WTC11 (cell line): ENCODE results near the gene CXCL8.

Experiments used
- ATF1 ChIP-seq: sonication (generic); formaldehyde crosslinking; IDR thresholded peaks from 2 replicates; pipeline ENCODE4 v1.8.1; 2023; ENCODE audit warnings: mild to moderate bottlenecking, moderate library complexity, missing genetic modification reagents
- ELF4 ChIP-seq: sonication (generic); formaldehyde crosslinking; IDR thresholded peaks from 2 replicates; pipeline ENCODE4 v1.8.1; 2022; ENCODE audit warnings: low read depth, mild to moderate bottlenecking, moderate library complexity, missing genetic modification reagents
- JAZF1 ChIP-seq: fragments of 250-450 bp; sonication (Bioruptor Pico); IDR thresholded peaks from 2 replicates; pipeline ENCODE4 v1.9.0; 2021; ENCODE audit warnings: moderate library complexity, mild to moderate bottlenecking, inconsistent platforms
- JUN ChIP-seq: sonication (generic); formaldehyde crosslinking; IDR thresholded peaks from 2 replicates; pipeline ENCODE4 v1.8.0; 2023; ENCODE audit warnings: mild to moderate bottlenecking, missing genetic modification reagents
- MYBL2 ChIP-seq: sonication (generic); formaldehyde crosslinking; IDR thresholded peaks from 2 replicates; pipeline ENCODE4 v1.8.1; 2023; ENCODE audit warnings: mild to moderate bottlenecking, moderate library complexity, missing genetic modification reagents
- SMAD3 ChIP-seq: sonication (generic); formaldehyde crosslinking; IDR thresholded peaks from 2 replicates; pipeline ENCODE4 v1.8.0; 2022; ENCODE audit warnings: missing genetic modification reagents, mild to moderate bottlenecking, borderline replicate concordance
- TF ChIP-seq, protein P1 (sequence below): sonication (generic); formaldehyde crosslinking; IDR thresholded peaks from 2 replicates; pipeline ENCODE4 v1.8.1; 2023; ENCODE audit warnings: mild to moderate bottlenecking, missing genetic modification reagents, moderate library complexity
- TF ChIP-seq, protein P2 (sequence below): fragments of 200-600 bp; IDR thresholded peaks from 2 replicates; pipeline ENCODE4 v1.8.0; 2022; ENCODE audit warnings: antibody characterized with exemption
- TF ChIP-seq, protein P3 (sequence below): sonication (generic); formaldehyde crosslinking; conservative IDR thresholded peaks from 2 replicates; pipeline ENCODE4 v1.8.1; 2023; ENCODE audit warnings: mild to moderate bottlenecking, low read depth, missing genetic modification reagents, moderate library complexity
- TF ChIP-seq, protein P4 (sequence below): sonication (generic); formaldehyde crosslinking; IDR thresholded peaks from 2 replicates; pipeline ENCODE4 v1.8.0; 2022; ENCODE audit warnings: mild to moderate bottlenecking, missing genetic modification reagents

DNA sequence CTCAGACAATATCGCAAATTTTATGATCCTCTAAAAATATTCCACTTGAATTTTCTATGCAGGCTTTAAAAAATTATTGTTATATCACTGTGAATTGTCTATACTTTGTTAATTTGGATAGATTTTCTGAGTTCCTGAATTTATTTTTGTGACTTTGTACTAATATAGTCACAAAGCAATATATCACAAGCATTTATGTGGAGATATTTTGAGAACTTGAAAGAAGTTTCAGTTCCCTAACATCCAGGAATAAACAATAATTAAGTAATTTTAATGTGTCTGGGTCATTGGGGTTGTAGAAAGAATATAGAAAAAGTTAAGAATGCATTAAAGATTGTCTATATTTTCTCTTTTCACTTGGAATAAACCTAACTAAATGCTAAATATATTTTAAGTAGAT, 32.0 kb downstream of the CXCL8 start:
- TF ChIP-seq, protein P1, sequence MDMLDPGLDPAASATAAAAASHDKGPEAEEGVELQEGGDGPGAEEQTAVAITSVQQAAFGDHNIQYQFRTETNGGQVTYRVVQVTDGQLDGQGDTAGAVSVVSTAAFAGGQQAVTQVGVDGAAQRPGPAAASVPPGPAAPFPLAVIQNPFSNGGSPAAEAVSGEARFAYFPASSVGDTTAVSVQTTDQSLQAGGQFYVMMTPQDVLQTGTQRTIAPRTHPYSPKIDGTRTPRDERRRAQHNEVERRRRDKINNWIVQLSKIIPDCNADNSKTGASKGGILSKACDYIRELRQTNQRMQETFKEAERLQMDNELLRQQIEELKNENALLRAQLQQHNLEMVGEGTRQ (CRISPR knock-in tag) = no peak
- TF ChIP-seq, protein P2, sequence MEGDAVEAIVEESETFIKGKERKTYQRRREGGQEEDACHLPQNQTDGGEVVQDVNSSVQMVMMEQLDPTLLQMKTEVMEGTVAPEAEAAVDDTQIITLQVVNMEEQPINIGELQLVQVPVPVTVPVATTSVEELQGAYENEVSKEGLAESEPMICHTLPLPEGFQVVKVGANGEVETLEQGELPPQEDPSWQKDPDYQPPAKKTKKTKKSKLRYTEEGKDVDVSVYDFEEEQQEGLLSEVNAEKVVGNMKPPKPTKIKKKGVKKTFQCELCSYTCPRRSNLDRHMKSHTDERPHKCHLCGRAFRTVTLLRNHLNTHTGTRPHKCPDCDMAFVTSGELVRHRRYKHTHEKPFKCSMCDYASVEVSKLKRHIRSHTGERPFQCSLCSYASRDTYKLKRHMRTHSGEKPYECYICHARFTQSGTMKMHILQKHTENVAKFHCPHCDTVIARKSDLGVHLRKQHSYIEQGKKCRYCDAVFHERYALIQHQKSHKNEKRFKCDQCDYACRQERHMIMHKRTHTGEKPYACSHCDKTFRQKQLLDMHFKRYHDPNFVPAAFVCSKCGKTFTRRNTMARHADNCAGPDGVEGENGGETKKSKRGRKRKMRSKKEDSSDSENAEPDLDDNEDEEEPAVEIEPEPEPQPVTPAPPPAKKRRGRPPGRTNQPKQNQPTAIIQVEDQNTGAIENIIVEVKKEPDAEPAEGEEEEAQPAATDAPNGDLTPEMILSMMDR = no peak
- TF ChIP-seq JAZF1 (CRISPR knock-in tag) (no peak), SMAD3 (CRISPR knock-in tag) (no peak), ATF1 (CRISPR knock-in tag) (no peak), JUN (CRISPR knock-in tag) (no peak), ELF4 (CRISPR knock-in tag) (no peak), MYBL2 (no peak)
- TF ChIP-seq, protein P3, sequence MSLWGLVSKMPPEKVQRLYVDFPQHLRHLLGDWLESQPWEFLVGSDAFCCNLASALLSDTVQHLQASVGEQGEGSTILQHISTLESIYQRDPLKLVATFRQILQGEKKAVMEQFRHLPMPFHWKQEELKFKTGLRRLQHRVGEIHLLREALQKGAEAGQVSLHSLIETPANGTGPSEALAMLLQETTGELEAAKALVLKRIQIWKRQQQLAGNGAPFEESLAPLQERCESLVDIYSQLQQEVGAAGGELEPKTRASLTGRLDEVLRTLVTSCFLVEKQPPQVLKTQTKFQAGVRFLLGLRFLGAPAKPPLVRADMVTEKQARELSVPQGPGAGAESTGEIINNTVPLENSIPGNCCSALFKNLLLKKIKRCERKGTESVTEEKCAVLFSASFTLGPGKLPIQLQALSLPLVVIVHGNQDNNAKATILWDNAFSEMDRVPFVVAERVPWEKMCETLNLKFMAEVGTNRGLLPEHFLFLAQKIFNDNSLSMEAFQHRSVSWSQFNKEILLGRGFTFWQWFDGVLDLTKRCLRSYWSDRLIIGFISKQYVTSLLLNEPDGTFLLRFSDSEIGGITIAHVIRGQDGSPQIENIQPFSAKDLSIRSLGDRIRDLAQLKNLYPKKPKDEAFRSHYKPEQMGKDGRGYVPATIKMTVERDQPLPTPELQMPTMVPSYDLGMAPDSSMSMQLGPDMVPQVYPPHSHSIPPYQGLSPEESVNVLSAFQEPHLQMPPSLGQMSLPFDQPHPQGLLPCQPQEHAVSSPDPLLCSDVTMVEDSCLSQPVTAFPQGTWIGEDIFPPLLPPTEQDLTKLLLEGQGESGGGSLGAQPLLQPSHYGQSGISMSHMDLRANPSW = no peak
- TF ChIP-seq, protein P4, sequence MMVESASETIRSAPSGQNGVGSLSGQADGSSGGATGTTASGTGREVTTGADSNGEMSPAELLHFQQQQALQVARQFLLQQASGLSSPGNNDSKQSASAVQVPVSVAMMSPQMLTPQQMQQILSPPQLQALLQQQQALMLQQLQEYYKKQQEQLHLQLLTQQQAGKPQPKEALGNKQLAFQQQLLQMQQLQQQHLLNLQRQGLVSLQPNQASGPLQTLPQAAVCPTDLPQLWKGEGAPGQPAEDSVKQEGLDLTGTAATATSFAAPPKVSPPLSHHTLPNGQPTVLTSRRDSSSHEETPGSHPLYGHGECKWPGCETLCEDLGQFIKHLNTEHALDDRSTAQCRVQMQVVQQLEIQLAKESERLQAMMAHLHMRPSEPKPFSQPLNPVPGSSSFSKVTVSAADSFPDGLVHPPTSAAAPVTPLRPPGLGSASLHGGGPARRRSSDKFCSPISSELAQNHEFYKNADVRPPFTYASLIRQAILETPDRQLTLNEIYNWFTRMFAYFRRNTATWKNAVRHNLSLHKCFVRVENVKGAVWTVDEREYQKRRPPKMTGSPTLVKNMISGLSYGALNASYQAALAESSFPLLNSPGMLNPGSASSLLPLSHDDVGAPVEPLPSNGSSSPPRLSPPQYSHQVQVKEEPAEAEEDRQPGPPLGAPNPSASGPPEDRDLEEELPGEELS (CRISPR knock-in tag) = no peak
